ENCODE measurements around the gene CAD.
"Not testable (repeated sequence)": the region's sequence is repeated elsewhere in the genome, so short reads cannot be mapped to it uniquely, and the experiment has no call there.

CAD gene

DNA sequence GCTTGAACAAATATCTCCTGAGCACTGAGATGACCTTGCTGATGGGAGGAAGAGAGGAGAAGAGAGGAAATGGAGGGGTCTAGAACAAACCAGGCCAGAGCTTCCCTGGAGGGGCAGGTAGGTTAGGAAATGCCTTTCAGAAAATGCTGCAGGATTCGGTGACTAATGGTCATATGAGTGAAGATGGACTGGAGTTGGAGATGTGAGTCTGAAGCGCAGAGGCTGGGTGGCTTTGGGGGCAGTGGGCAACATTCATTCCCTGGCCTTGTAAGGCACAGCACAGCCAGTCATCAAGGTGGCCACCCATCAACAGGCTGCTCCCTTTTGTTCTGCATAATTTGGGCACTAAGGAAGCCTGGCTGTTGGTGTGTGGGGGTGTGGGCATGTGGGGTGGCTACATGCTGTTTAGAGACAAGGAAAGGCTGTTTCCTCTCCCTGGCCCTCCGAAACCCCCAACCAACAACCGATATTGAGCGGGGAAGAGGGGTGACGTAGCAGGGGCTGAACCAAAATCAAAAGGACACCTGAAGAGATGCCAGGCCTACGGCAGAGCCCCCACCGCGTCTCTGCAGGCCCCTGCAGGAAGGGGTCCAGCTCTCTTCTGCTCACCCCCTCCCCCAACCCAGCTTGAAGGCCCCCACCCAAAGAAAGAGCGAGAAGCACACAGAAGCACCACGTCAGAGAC is 44.2 kb downstream of the CAD start:
- DNase-seq, result no peak

DNA sequence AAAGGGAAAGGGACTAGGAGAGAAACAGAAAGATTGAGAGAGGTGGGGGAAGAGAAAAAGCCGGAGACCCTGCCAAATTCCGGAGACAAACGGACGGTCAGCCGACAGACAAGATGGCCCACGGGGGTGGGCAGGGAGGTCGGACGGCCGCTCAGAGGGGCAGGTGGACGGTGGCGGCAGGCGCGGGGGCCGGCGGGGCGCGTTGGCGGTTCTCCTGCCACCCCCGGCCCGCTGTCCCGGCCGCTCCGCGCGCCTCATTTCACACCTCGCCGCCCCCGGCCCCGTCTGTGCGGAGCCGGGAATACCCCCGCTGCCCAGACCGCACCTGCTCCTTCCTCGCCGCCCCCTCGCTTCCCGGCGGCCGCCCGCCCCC is 44.7 kb downstream of the CAD start:
- no peak for DNase-seq

DNA sequence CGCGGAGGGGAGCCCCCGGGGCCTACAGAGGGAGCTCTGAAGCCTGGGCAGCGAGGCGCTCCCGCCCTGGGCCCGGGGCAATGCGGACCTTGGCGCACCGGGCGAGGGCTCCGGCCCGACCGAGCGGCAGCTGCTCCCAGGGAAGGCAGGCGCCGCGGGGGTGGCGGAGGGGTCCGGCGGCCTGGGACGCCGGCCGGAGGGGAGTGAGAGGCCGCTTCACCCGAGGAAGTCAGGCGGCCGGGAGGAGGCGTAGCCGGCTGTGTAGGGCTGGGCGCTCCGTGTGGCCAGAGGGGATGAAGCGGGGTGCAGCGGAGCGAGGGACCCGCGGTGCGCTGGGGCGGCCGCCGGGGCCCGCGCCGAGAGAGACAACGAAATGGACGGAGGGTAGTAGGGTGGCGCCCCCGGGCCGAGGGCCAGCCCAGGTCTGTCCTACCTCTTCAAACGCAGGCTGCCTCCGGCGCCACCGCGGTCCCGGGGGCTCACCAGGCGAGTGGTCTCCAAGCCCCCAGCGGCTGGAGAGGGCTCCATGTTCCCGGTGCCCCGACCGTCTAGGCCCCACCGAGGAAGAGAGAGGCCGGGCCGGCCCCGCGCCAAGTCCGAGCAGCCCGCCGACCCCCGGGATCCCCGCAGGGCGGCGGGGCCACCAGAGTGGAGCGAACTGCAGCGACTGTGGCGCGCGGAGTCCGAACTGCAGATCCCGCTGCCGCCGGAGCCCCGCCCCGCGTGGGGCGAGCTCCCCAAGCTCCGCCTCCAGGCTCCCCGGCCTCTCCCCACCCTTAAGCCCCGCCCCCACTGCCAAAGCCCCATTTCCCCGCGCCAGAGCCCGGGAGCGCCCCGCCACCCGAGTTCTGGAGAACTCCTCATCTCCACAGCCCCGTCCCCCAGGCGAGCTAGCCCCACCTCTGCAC is 45.5 kb downstream of the CAD start, which contains the start of gene SLC30A3:
Gene SLC30A3 (minus strand): TSS at position 669 of the 908 bp plus-strand sequence. CDS start 141 bp downstream, at position 528.
- peak; percentile 46 for DNase-seq

DNA sequence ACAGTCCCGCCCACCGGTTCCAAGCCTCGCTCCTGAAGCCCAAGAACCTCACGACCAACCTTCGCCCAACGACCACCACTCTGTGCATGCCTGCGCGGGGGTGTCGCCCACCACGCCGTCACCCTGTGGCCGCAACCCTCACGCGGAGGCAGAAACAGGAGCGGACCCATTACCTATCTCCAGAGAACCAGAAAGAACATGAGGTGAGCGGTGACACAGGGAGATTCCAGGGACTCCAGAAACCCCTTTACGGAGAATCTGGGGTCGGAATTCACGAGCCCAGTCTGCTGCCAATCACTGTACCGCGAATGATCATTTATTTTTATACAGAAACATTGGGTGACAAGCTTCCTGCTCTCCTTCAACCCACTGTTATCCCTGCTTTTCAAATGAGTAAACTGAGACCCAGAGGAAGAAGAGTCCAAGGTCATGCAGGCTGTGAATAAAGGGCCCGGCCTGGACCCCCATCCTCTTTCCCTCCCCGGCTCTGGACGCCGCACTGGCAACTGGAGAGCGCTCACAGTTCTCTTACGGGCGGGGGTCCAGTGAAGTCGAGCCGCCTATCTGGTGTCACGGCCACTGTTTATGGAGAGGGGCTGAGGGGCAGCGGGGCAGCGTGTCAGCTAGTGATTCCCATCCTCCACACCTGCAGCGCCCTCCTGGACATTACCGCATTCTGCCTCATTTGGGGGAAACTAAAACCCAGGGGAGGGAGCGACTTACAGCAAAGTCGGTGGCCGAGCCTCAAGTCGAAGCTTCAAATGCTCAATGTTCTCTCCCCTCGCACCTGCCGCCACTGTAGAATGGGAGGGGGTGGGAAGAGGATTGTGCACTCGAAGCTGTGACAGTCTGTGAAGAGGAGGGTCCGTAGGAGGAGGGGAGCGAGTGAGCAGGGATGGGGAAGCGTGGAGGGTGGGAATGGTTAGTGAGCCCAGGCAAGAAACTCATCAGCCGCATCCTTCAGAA is 46.4 kb downstream of the CAD start:
- peak; percentile 20 for DNase-seq

DNA sequence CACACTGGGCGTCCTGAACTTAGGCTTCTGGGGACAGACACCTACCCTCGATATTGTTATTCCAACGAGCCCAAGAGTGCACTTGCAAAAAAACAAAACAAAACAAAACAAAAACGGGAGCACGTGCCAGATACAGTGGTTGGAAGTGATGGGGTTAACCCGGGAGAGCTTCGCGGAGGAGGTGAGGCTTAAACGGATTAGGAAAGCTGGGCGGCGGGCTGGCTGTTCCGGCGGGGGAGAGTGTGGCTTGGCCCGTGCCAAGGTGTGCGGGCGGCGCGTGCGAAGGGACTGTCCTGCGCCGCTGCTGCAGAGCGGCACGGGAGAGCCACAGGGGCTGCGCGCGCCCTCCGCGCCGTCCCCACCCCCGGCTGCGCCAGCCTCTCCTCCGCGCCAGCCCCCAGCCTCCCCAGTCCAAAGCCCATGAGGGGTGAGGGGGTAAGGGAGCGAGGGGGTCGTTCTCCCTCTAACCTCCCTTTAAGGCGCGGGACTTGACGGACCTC is 47.1 kb downstream of the CAD start:
- DNase-seq, result peak; percentile 13

DNA sequence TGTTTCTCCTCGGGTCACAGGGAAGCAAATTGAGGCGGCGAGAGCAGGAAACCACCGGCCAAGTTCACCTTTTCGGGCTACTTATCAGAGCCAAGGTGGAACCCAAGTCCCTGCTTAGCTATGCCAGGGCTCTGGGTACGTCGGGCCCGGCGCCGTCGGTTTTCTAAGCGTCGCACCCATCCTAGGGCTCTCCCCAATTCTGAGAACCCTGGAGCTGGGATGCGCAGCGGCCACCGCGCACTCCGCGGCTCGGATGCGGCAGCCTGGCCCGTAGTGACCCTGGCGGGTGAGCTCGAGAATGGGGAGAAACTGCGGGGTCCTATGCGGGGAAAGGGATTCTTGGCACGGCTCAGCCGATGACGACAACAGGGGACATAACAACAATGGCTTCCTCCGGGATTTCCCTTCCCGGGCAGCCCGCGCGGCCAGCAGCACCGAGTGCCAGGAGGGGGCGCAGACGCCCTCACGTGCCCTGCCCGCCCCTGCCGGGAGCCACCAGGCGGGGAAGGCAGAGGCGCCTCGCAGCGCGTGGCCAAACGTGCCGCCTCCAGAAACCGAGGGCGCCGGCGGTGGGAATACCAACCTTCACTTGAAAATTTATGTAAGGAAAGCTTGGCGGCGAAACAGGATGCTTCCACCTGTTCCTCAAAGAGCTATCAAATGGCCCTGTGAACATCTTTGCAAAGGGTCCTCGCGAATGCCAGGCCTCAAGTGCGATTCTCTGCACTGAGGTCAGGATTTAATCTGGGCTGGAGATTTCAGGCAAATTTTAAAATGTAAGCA is 47.8 kb downstream of the CAD start:
- DNase-seq, result peak; percentile 88

DNA sequence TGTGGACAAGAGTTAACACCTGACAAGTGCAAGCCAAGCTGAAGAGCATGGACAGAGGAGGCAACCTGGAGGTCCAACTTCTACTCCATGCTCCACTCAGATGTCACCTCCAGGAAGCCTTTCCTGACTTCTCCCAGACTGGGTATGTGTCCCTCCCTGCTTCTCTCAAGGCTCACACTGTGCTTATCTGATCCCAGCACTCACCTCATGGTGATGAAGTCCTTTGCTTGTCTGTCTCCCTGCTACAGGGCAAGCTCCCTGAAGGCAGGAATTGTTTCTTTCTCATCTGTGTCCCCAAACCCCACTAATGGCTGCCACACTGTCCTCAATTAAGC is 48.3 kb downstream of the CAD start:
- no peak for DNase-seq

DNA sequence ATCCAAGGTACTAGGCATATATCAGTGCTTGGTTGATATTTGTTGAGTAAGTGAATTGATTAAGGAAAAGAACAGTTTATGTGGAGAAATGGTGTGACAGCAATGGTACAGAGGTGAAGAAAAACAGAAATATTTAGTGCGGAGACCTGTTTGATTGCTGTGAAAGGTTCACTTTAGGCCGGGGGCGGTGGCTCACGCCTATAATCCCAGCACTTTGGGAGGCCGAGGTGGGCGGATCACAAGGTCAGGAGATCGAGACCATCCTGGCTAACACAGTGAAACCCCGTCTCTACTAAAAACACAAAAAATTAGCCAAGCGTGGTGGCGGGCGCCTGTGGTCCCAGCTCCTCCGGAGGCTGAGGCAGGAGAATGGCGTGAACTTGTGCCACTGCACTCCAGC is 51.1 kb downstream of the CAD start:
- not testable (repeated sequence) for DNase-seq

DNA sequence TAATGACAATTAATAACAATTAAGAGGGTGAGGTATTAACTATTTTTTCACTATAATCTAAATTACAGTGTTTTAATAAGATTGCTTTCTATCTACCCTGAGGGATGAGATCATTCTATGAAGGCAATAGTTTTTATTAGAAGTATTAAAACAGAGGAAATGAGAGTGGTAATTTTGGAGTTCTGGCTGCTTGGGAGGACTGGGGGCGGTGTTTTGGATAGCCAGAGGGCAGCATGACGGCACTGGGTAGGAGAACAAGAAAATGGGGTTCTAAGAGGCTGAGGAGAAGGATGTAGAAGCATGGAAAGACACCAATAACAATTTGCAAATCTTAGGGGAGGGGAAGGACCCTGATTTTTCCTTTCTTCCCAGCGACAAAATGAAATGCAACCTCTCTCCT is 53.0 kb downstream of the CAD start:
- DNase-seq, result no peak

DNA sequence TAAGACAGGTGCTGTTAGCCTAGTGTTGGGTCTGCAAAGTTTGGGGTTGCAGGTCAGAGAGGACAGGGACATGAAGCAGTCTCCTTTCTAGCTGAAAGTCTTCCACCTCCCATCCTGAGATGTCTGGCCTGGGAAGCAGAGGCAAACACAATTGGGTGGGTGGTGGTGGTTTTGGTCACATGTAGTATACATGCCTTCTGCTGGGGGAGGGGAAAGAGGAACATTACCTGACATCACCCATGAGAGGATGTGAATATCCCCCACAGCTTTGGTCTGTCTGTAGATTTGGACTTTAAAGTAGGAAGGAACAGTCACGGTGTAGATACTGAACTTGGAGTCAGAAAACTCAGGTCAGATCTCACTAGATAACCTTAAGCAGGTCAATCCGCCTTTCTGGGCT is 53.5 kb downstream of the CAD start:
- no peak for DNase-seq

DNA sequence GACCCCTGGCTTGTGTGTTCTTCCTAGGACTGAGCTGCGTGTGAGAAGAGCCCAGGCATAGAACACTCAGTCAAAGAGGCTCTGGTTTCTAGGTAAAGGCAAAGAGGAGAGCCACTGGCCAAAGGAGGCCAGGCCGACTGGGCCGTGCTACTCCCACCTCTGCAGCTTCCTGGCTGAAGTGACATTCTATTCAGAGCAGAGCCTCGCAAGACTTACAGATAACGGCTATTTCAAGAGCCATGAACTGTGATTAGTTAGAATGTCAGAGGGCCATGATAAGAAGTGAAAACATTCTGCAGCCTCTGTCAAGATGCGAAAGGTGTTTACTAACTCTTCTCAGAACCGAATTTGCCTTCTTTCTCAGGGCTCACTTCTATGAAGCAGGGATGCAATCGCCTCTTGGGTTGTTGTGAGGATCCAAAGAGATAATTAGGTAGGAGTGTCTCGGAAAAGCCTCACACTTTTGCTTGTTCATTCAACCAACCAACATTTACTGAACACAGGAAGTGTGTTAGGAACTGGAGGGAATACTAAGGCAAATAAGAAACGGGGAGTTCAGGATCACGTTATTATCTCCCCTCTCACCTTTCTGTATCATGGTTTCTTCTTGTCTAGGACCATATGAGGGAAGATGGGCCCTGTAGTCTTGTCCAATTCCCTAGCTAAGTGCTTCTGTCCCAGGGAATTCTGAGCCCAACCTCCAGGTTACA is 54.6 kb downstream of the CAD start:
- DNase-seq, result no peak

DNA sequence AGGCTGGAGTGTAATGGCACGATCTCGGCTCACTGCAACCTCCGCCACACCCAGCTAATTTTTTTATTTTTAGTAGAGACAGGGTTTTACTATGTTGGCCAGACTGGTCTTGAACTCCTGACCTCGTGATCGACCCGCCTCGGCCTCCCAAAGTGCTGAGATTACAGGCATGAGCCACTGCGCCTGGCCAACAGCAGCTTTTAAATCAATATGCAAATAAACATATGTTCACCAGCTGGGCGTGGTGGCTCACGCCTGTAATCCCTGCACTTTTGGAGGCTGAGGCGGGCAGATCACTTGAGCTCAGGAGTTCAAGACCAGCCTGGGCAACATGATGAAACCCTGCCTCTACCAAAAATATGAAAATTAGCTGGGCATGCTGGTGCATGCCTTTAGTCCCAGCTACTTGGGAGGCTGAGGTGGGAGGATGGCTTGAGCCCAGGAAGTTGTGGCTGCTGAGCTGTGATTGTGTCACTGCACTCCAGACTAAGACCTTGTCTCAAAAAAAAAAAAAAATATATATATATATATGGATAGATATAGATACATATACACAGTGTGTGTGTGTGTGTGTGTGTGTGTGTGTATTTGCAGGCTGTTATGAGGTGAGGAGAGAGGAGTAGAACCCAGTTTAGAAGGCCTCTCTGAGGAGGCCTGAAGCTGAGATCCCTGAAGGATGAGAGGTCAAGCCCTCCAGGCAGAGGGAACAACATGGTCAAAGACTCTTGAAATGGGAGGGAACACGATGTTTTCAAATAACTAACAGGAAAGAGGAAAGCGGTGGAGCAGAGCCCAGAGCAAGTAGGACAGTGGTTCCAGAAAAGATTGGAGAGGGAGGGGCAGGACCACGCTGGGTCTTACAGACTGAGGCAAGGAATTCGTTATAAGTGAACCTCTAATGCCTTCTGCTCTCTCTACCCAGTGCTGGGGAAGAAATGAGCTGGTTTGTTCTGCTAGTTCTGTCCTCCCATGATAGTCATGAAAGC is 55.7 kb downstream of the CAD start:
- not testable (repeated sequence) for DNase-seq

DNA sequence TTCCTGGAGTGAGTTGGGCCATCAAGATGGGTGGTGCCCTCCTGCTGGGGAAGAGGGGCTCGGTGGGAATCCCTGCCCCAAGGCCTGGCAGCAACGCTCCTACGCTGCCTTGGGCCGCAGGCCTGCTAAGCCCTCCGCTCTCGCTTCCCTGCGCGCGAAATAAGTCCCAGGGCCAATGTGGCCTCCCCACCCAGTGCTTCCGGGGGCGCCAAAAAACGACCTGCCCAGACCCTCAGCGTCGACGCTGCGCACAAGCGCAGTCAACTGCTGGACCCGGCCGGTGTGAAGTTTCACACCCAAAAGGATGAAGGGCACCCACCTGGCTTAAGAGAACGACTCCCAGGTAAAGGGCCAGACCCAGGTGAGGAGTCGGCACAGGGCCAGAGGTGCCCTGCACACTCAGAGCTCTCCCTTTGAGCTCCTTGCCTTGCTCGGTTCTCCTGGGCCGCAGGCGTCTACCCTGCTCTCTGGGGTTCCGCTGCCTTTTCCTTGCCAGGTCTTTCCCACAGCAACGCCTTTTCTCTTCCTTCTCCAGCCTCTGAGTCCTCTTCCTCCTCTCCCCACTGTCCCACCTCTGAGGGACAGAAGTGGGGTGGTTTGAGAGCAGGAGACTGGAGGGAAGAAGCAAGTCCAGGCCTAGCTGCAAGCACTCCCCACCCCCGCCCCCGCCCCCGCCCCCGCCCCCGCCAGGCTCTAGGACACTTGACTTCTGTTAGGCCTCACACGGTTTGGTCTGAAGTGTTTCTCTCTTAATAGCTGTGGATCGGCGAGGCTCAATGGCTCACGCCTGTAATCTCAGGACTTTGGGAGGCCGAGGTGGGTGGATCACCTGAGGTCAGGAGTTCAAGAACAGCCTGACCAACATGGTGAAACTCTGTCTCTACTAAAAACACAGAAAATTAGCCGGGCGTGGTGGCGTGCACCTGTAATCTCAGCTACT is 58.3 kb downstream of the CAD start, which contains the start of gene DNAJC5G:
Gene DNAJC5G (plus strand): TSS at position 223 of the 940 bp plus-strand sequence. CDS start 1,296 bp downstream, outside the sequence.
- DNase-seq, result no peak

DNA sequence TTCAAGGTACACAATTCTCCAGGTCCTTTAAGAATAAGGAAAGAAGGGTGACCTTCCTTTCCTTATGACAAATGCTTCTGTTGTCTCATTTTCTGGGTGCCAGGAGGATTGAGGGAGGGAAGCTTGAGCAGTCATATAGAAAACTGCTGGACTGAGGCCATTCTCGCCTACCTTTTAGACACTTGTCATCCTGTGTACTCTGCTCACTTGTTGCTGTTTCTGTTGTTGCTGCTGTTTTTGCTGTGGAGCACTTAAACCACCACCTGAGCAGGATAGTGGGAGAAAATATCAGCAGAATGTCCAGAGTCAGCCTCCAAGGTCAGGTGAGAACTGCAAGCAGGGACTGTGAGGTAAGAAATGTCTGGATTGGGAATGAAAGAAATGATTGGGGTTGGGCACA is 60.8 kb downstream of the CAD start:
- DNase-seq, result no peak

DNA sequence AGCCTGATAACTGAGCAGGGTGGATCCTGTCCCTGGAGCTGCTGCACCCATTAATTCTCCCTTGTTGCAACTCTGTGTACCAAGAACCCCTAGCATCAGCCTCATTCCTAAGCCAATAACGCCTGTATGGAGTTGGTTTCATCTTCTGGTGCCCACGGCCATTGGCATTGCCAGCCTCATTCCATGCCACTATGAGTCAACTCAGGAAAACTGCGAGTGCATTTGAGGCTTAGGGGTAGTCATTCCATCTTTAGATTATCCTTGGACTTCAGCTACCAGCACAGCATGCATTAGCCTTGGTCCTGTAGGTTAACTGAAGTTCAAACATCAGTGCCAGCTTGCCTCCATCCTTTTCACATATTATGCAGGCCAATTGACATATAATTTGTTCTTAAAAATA is 63.7 kb downstream of the CAD start:
- no peak for DNase-seq

DNA sequence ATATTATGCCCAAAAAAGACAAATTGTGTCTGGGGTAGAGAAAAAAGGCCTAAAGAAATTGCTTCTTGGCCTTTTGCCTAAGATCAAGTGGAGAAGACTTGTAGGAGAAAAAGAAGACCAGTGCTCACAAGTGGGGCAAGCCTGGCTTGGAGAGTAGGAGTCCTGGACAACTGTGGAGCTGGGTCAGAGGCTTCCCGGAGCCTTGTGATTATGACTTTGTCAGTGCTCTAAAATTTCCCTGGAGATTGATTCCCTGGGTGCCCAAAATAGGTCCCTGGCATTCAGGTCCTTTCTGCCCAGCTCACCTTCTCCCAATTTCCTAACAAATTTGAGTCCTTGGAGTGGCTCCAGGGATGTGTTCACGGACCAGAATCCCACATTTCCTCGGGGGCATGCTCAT is 64.3 kb downstream of the CAD start:
- no peak for DNase-seq

DNA sequence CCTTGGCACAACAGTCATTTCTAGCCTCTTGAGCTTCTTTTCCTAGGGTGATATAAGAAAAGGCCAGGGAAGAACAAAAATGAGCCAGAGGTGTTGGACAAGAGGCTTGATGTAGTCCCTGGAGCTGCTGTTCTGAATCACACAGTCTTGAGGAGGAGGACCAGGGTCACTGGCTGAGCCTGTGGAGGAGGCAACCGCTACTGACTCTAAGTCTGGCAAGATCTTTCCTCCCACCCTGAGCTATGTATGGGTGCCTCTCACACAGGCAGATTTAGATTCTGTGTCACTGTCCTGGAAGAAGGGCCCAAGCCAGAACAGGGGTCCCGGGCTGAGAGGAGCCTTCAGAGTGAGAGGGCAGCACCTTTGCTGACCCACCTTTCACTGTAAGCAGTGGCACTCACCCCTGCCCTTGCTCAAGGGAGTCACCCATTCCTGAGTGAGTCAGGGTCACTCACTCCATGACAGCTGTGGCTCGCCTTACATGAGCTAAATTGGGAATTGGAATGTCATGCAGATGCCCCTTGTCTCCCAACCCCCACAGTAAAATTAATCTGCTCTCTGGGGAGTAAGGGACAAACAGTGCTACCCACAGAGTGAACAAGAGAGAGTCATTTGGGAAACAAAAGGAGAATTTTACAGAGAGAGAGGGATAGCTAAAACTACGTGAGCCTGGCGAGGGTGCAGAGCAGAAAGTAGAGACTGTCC is 64.8 kb downstream of the CAD start, which contains the start of gene TRIM54:
Gene TRIM54 (plus strand): TSS at position 575 of the 705 bp plus-strand sequence. CDS start 303 bp downstream, outside the sequence.
- DNase-seq, result no peak

DNA sequence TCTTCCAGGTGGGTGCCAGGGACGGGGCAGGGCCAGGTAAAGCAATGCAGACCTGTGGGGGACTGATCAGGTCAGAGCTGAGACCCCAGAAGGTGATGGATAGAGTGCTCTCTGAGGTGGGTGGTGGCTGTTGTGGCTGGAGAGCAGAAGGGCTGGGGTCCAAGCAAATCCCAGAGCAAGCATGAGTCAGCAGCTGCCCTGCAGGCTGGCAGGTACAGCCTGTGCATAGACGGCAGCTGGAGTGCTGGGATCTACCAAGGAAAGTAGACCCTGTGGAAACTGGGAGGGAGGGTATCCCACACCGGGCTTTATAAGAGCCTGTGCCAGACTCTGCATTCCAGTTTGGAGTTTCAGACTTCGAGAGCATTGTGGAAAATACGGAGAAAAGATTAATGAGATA is 65.7 kb downstream of the CAD start:
- no peak for DNase-seq
